CD4-positive, alpha-beta T cell (primary cell): ENCODE data around the gene ELF1. TPM values are rescaled to one million over a fixed set of nuclear protein-coding genes. Genes with fewer than 3 reads are reported as not detected.

ENCODE experiments used
- ATAC-seq: fragments of 200-7000 bp; cut with Tn5 transposase; one replicate; pipeline ENCODE4 v1.10.0; 2022; ENCODE audit warnings: mild to moderate bottlenecking; ENCODE audit not compliant: poor library complexity
- CTCF ChIA-PET: fragments of 350-600 bp; sonication (Branson Sonifier 250); formaldehyde crosslinking; loops from one replicate; lab custom pipeline; 2021; ENCODE audit warnings: antibody characterized with exemption, inconsistent platforms; lab: Charles Lee
- POLR2A ChIA-PET: fragments of 350-600 bp; sonication (Branson Sonifier 250); formaldehyde crosslinking; loops from one replicate; lab custom pipeline; 2021; ENCODE audit warnings: antibody characterized with exemption, inconsistent platforms; lab: Charles Lee
- DNase-seq, 14 experiments: peaks; one replicate each; pipeline ENCODE4 v3.0.0-alpha.2; 2013 to 2020; ENCODE audit warnings: mixed read lengths in 2 of 14
- H3K27ac ChIP-seq, 2 donors: one replicate each; pipeline versions ENCODE4 v1.5.1 to v1.7.0; 2013; ENCODE audit warnings: low read length in 2 of 2, low read depth in 1 of 2, mild to moderate bottlenecking in 1 of 2
- H3K27me3 ChIP-seq, 2 experiments: 1 replicate in 1 of 2; 2 replicates in 1 of 2; pipeline versions ENCODE4 v1.6.1 to v1.7.0; 2013; ENCODE audit warnings: low read length in 2 of 2, control low read depth in 1 of 2, mild to moderate bottlenecking in 1 of 2, moderate library complexity in 1 of 2; ENCODE audit not compliant: insufficient read depth in 2 of 2, control insufficient read depth in 1 of 2
- H3K36me3 ChIP-seq: one replicate; pipeline ENCODE4 v1.6.1; 2013; ENCODE audit warnings: low read length, control low read depth; ENCODE audit not compliant: insufficient read depth
- H3K4me1 ChIP-seq: one replicate; pipeline ENCODE4 v1.6.1; 2013; ENCODE audit warnings: low read length, control low read depth; ENCODE audit not compliant: insufficient read depth
- H3K4me3 ChIP-seq: one replicate; pipeline ENCODE4 v1.5.1; 2013; ENCODE audit warnings: mild to moderate bottlenecking, low read length, moderate library complexity
- H3K9me3 ChIP-seq, 2 experiments: 1 replicate in 1 of 2; 2 replicates in 1 of 2; pipeline versions ENCODE4 v1.6.1 to v1.7.0; 2013; ENCODE audit warnings: low read length in 2 of 2, mild to moderate bottlenecking in 2 of 2, control low read depth in 1 of 2, moderate library complexity in 1 of 2; ENCODE audit not compliant: control insufficient read depth in 1 of 2, insufficient read depth in 1 of 2
- H3K27ac Mint-ChIP-seq: one replicate; pipeline ENCODE4 v1.8.0; 2020; ENCODE audit warnings: mixed read lengths
- H3K27me3 Mint-ChIP-seq: one replicate; pipeline ENCODE4 v1.8.0; 2021; ENCODE audit warnings: mixed read lengths
- H3K36me3 Mint-ChIP-seq: one replicate; pipeline ENCODE4 v1.8.0; 2021; ENCODE audit warnings: low read depth, mixed read lengths
- H3K4me1 Mint-ChIP-seq: one replicate; pipeline ENCODE4 v1.8.0; 2021; ENCODE audit warnings: low read depth, mixed read lengths
- H3K4me3 Mint-ChIP-seq: one replicate; pipeline ENCODE4 v1.8.0; 2020; ENCODE audit warnings: mild to moderate bottlenecking, mixed read lengths
- H3K9me3 Mint-ChIP-seq: one replicate; pipeline ENCODE4 v1.8.0; 2020; ENCODE audit warnings: mixed read lengths
- CTCF ChIP-seq: fragments of 200-600 bp; IDR thresholded peaks from one replicate; pipeline ENCODE4 v1.8.0; 2022; ENCODE audit warnings: antibody characterized with exemption, mild to moderate bottlenecking
- intact Hi-C, 2 experiments: fragments of 100-400 bp; cut with DNase I in 1 of 2; cut with micrococcal nuclease in 1 of 2; formaldehyde crosslinking; loops; one replicate each; pipeline versions ENCODE4 v1.15.1 to v1.9.0; 2023 to 2025; cut with DNase I, micrococcal nuclease
- total RNA-seq, 174 experiments: library from RNA in 2 of 174; stranded (reverse) in 2 of 174; gene quantifications; one replicate each; pipeline ENCODE4 v1.2.3 and lab custom pipeline; 2021 to 2026

ELF1 gene
- total RNA-seq, 2 experiments from 2014 or later, result 354 to 358 TPM

- Mint-ChIP-seq H3K9me3 (no peaks in the 10 kb centered on the region), H3K36me3 (peaks cover 27% of the 10 kb centered on the region), H3K4me1 (peaks cover 63% of the 10 kb centered on the region), H3K27ac (peak overlapping the region; percentile 92), H3K4me3 (peak overlapping the region; percentile 88), H3K27me3 (no peaks in the 10 kb centered on the region)
- no peaks in the 10 kb centered on the region for H3K36me3 ChIP-seq
- H3K4me1 ChIP-seq, result peaks cover 25% of the 10 kb centered on the region
- peak overlapping the region; percentile 87 to 91 for H3K27ac ChIP-seq
- no peak for TF ChIP-seq CTCF
- H3K9me3 ChIP-seq, result no peaks in the 10 kb centered on the region
- H3K4me3 ChIP-seq, result peak overlapping the region; percentile 39
- peak in 3 of 14 experiments; percentile 71 to 84 (median 72) for DNase-seq
- CTCF ChIA-PET, result interaction anchor here (0.6 to 1.9 kb wide), 5 partner anchors 10 to 28 kb away, joined by 3 to 6 read pairs (median 4); no protein-coding TSS in a partner anchor
- peak; percentile 50 for ATAC-seq
- intact Hi-C loops, result loop anchor here (1.0 to 10.0 kb wide), 4 partner anchors 10 to 733 kb away; partner anchors contain the start of gene MRPS31 (in 1 of the 2)
- H3K27me3 ChIP-seq, result no peaks in the 10 kb centered on the region
- POLR2A ChIA-PET, result interaction anchor here (0.6 to 3.0 kb wide), 10 partner anchors 9 to 34 kb away, joined by 3 to 43 read pairs (median 4); partner anchors contain the start of gene ELF1
Measured at GRCh38 chr13:40984668-40985366, 34.3 kb downstream of the ELF1 start.

GRCh38 chr13:40983725-40984667 is 35.1 kb downstream of the ELF1 start:
- Histone ChIP-seq H3K9me3 (no peaks in the 10 kb centered on the region), H3K4me1 (peaks cover 25% of the 10 kb centered on the region), H3K27ac (peak overlapping the region; percentile 87 to 91), H3K36me3 (no peaks in the 10 kb centered on the region), H3K4me3 (peak overlapping the region; percentile 39), H3K27me3 (no peaks in the 10 kb centered on the region)
- no peaks in the 10 kb centered on the region for H3K27me3 Mint-ChIP-seq
- intact Hi-C loops, result loop anchor here (1.0 to 10.0 kb wide), 5 partner anchors 10 to 732 kb away; partner anchors contain the start of gene MRPS31 (in 1 of the 2)
- no peak for TF ChIP-seq CTCF
- ATAC-seq (no peak), DNase-seq (peak in 2 of 14 experiments; percentile 53 to 60)
- H3K9me3 Mint-ChIP-seq, result no peaks in the 10 kb centered on the region
- H3K4me1 Mint-ChIP-seq, result peaks cover 60% of the 10 kb centered on the region
- ChIA-PET CTCF (interaction anchor here (0.6 to 1.9 kb wide), 4 partner anchors 9 to 28 kb away, joined by 3 to 5 read pairs (median 4); no protein-coding TSS in a partner anchor), POLR2A (interaction anchor here (0.6 to 8.1 kb wide), 15 partner anchors 10 to 77 kb away, joined by 3 to 152 read pairs (median 4); partner anchors contain the start of genes ELF1 and WBP4)
- H3K4me3 Mint-ChIP-seq, result peak overlapping the region; percentile 96
- peaks cover 34% of the 10 kb centered on the region for H3K36me3 Mint-ChIP-seq
- H3K27ac Mint-ChIP-seq, result peak overlapping the region; percentile 92

- Mint-ChIP-seq H3K4me3 (peak overlapping the region; percentile 96), H3K36me3 (peaks cover 40% of the 10 kb centered on the region), H3K27ac (peak overlapping the region; percentile 92), H3K27me3 (no peaks in the 10 kb centered on the region), H3K9me3 (no peaks in the 10 kb centered on the region), H3K4me1 (peaks cover 59% of the 10 kb centered on the region)
- ATAC-seq (no peak), DNase-seq (no peak)
- Histone ChIP-seq H3K36me3 (no peaks in the 10 kb centered on the region), H3K27ac (peak overlapping the region; percentile 87 to 91), H3K9me3 (no peaks in the 10 kb centered on the region), H3K27me3 (no peaks in the 10 kb centered on the region), H3K4me1 (peaks cover 21% of the 10 kb centered on the region), H3K4me3 (peak overlapping the region; percentile 71)
- TF ChIP-seq CTCF, result no peak
- ChIA-PET POLR2A (interaction anchor here (0.7 to 8.1 kb wide), 6 partner anchors 21 to 505 kb away, joined by 3 to 152 read pairs (median 3); partner anchors contain the start of genes ELF1 and WBP4), CTCF (no interaction called here)
- intact Hi-C loops, result loop anchor here (1.0 to 10.0 kb wide), 3 partner anchors 9 to 731 kb away; partner anchors contain the start of gene MRPS31 (in 1 of the 2)
Measured at GRCh38 chr13:40983259-40983658, 35.9 kb downstream of the ELF1 start.
